A549 (cell line): ENCODE results near the gene PCSK5. TPM values are rescaled to one million over a fixed set of nuclear protein-coding genes. Genes with fewer than 3 reads are reported as not detected.

ENCODE experiments used
- ATAC-seq, 2 experiments: fragments of 200-7000 bp in 1 of 2; fragments of >200 bp in 1 of 2; cut with Nextera tagmentation in 1 of 2; cut with Tn5 transposase in 1 of 2; 3 replicates each; pipeline versions ENCODE4 v1.8.0 to v1.9.1; 2018 to 2020; ENCODE audit warnings: mild to moderate bottlenecking in 1 of 2, moderate library complexity in 1 of 2
- CTCF ChIA-PET: fragments of 300-600 bp; sonication (Branson Sonifier 250); formaldehyde crosslinking; extraction: SDS; loops from one replicate; lab custom pipeline; 2021; ENCODE audit warnings: antibody characterized with exemption, inconsistent platforms; lab: Yijun Ruan, JAX
- POLR2A ChIA-PET: fragments of 350-600 bp; formaldehyde crosslinking; extraction: SDS; loops from one replicate; lab custom pipeline; 2021; ENCODE audit warnings: antibody characterized with exemption, inconsistent platforms; lab: Yijun Ruan, JAX
- DNase-seq, 2 experiments: peaks; one replicate each; pipeline versions ENCODE4 v3.0.0 to v3.0.0-alpha.2; 2011 to 2016; ENCODE audit warnings: low read depth in 1 of 2, low spot score in 1 of 2
- FAIRE-seq: peaks from 2 replicates; lab custom pipeline; 2011; peaks lifted over from hg19 to GRCh38; lab: Jason Lieb, UNC
- H3K27ac ChIP-seq, 2 experiments: fragments of >200 bp; sonication (Bioruptor Twin); formaldehyde crosslinking; 3 replicates each; pipeline ENCODE4 v1.5.1; 2016 to 2017
- H3K4me1 ChIP-seq: fragments of >200 bp; sonication (Bioruptor Twin); formaldehyde crosslinking; 3 replicates; pipeline ENCODE4 v1.6.1; 2016
- H3K4me2 ChIP-seq: fragments of >200 bp; sonication (Bioruptor Twin); formaldehyde crosslinking; 3 replicates; pipeline ENCODE4 v1.6.1; 2016
- H3K4me3 ChIP-seq: fragments of >200 bp; sonication (Bioruptor Twin); formaldehyde crosslinking; 3 replicates; pipeline ENCODE4 v1.5.1; 2016
- H3K9me3 ChIP-seq: fragments of >200 bp; sonication (Bioruptor Twin); formaldehyde crosslinking; 3 replicates; pipeline ENCODE4 v1.6.1; 2016
- EHF ChIP-seq: fragments of 250-450 bp; sonication (Bioruptor Pico); IDR thresholded peaks from 2 replicates; pipeline ENCODE4 v1.5.0; 2020; ENCODE audit warnings: mild to moderate bottlenecking
- FOSB ChIP-seq: fragments of 250-450 bp; sonication (Bioruptor Pico); IDR thresholded peaks from 2 replicates; pipeline ENCODE4 v1.5.0; 2020; ENCODE audit warnings: mild to moderate bottlenecking, moderate library complexity
- HOXB13 ChIP-seq: fragments of 250-450 bp; sonication (Bioruptor Pico); IDR thresholded peaks from 2 replicates; pipeline ENCODE4 v1.5.0; 2020; ENCODE audit warnings: low read depth, mild to moderate bottlenecking, moderate library complexity
- HOXB5 ChIP-seq: fragments of 250-450 bp; sonication (Bioruptor Pico); IDR thresholded peaks from 2 replicates; pipeline ENCODE4 v1.5.0; 2020; ENCODE audit warnings: mild to moderate bottlenecking, moderate library complexity
- MAFK ChIP-seq: fragments of 450-650 bp; IDR thresholded peaks from 2 replicates; pipeline ENCODE4 v1.6.1; 2014; ENCODE audit not compliant: partially characterized antibody
- MYC ChIP-seq: IDR thresholded peaks from 2 replicates; pipeline ENCODE4 v1.6.1; 2012; ENCODE audit warnings: mild to moderate bottlenecking, inconsistent platforms, low read length, improper control_type of control experiment, borderline replicate concordance
- POLR2AphosphoS2 ChIP-seq: conservative IDR thresholded peaks from 2 replicates; pipeline ENCODE4 v1.6.1; 2012; ENCODE audit warnings: low read length, improper control_type of control experiment, inconsistent platforms
- RARB ChIP-seq: fragments of 250-450 bp; sonication (Bioruptor Pico); IDR thresholded peaks from 2 replicates; pipeline ENCODE4 v1.8.0; 2021; ENCODE audit warnings: mild to moderate bottlenecking, moderate library complexity
- RCOR1 ChIP-seq: fragments of 150-350 bp; IDR thresholded peaks from 2 replicates; pipeline ENCODE4 v1.6.1; 2014; ENCODE audit warnings: antibody characterized with exemption, low read length, low read depth
- RFX5 ChIP-seq: fragments of 450-650 bp; IDR thresholded peaks from 2 replicates; pipeline ENCODE4 v1.7.1; 2014; ENCODE audit warnings: antibody characterized with exemption, mild to moderate bottlenecking, moderate library complexity
- RNF2 ChIP-seq: fragments of 200-600 bp; sonication (generic); IDR thresholded peaks from 2 replicates; pipeline ENCODE4 v1.6.1; 2016; ENCODE audit warnings: low read depth, mild to moderate bottlenecking, antibody characterized with exemption, moderate library complexity, borderline replicate concordance
- SMC3 ChIP-seq: fragments of >200 bp; sonication (Bioruptor Twin); formaldehyde crosslinking; IDR thresholded peaks from 3 replicates; pipeline ENCODE4 v1.6.1; 2018; ENCODE audit warnings: inconsistent platforms
- TP53 ChIP-seq: fragments of 250-450 bp; sonication (Bioruptor Pico); IDR thresholded peaks from 2 replicates; pipeline ENCODE4 v1.5.0; 2021; ENCODE audit warnings: mild to moderate bottlenecking, moderate library complexity
- ZFP36 ChIP-seq: fragments of 450-650 bp; IDR thresholded peaks from 2 replicates; pipeline ENCODE4 v1.6.1; 2014; ENCODE audit warnings: borderline replicate concordance; ENCODE audit not compliant: partially characterized antibody
- polyA plus RNA-seq, 4 experiments: library from polyadenylated mRNA; depleted of rRNA in 3 of 4; stranded (reverse); fragments of >200 nt; fragmentation: RNase III in 1 of 4; extraction: RNeasy Plus Mini Kit Qiagen cat#74134 plus additional on column Dnase treatment in 1 of 4; gene quantifications; 2 replicates in 3 of 4; 3 replicates in 1 of 4; pipeline ENCODE4 v1.2.3, GENCODE V29; 2011 to 2017
- TF ChIP-seq, protein P1 (sequence below): fragments of 250-450 bp; sonication (Bioruptor Pico); IDR thresholded peaks from 2 replicates; pipeline ENCODE4 v1.5.0; 2020; ENCODE audit warnings: low read depth, mild to moderate bottlenecking, moderate library complexity

Gene PCSK5
- polyA plus RNA-seq, 2 of the 4 experiments (the other 2 are of a cell fraction) = 1.3 to 6.7 TPM

DNA sequence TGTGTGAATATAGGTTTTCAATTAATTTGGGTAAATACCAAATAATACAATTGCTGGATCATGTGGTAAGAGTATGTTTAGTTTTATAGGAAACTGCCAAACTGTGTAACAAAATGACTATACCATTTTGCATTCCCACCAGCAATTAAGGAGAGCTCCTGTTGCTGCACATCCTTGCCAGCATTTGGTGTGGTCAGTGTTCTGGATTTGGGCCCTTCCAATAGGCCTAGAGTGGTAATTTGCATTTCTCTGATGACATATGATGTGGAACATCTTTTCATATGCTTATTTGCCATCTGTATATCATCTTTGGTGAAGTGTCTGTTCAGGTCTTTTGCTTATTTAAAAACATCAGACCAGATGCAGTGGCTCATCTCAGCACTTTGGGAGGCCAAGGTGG lies 515.4 kb downstream of the PCSK5 start:
- Histone ChIP-seq H3K27ac (no peak overlapping the region), H3K4me1 (peaks cover 16% of the 10 kb centered on the region)
- TF ChIP-seq FOSB (CRISPR knock-in tag) = no peak
- TF ChIP-seq EHF = no peak
- no peak for TF ChIP-seq POLR2AphosphoS2
- TF ChIP-seq TP53 (CRISPR knock-in tag) = no peak
- no peak for TF ChIP-seq HOXB13 (CRISPR knock-in tag)
- TF ChIP-seq ZFP36 = no peak
- no peak for TF ChIP-seq MAFK
- no peak for TF ChIP-seq RCOR1
- TF ChIP-seq SMC3 = no peak
- TF ChIP-seq RFX5 = no peak
- no peak for TF ChIP-seq HOXB5 (CRISPR knock-in tag)
- no peak for TF ChIP-seq RNF2
- TF ChIP-seq, protein P1, sequence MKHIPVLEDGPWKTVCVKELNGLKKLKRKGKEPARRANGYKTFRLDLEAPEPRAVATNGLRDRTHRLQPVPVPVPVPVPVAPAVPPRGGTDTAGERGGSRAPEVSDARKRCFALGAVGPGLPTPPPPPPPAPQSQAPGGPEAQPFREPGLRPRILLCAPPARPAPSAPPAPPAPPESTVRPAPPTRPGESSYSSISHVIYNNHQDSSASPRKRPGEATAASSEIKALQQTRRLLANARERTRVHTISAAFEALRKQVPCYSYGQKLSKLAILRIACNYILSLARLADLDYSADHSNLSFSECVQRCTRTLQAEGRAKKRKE (CRISPR knock-in tag) = no peak
- TF ChIP-seq MYC = no peak
- no peak for TF ChIP-seq RARB (CRISPR knock-in tag)
- TF ChIP-seq, all 56 proteins: peak for 0
- no peak for FAIRE-seq
- no peak for ATAC-seq
- ChIA-PET CTCF (interaction anchor here (0.7 to 1.7 kb wide), 3 partner anchors 14 to 580 kb away, joined by 3 to 5 read pairs (median 3); no protein-coding TSS in a partner anchor), POLR2A (interaction anchor here (1.0 kb wide), 1 partner anchor 11 kb away, joined by 3 read pairs; no protein-coding TSS in a partner anchor)
- no peak overlapping the region for H3K4me2 ChIP-seq
- H3K4me3 ChIP-seq = no peak overlapping the region
- H3K9me3 ChIP-seq = no peaks in the 10 kb centered on the region
- no peak for DNase-seq
